HCT116 (cell line): Measurements from ENCODE around the gene TRIM9. TPM values are rescaled to one million over a fixed set of nuclear protein-coding genes. Genes with fewer than 3 reads are reported as not detected.

ENCODE experiments used
- ATAC-seq: fragments of 200-7000 bp; cut with Tn5 transposase; 2 replicates; pipeline ENCODE4 v1.9.1; 2020; ENCODE audit warnings: mild to moderate bottlenecking, moderate library complexity
- BruUV-seq: library from RNA; stranded (reverse); fragments of 400-500 nt; replicated peaks from 2 replicates; lab custom pipeline; 2021; lab: Mats Ljungman, UMichigan
- CTCF ChIA-PET: fragments of 300-600 bp; sonication (Branson Sonifier 250); formaldehyde crosslinking; loops from one replicate; lab custom pipeline; 2021; ENCODE audit warnings: antibody characterized with exemption; lab: Charles Lee
- POLR2A ChIA-PET: fragments of 300-600, 350-600 bp; sonication (Branson Sonifier 250); formaldehyde crosslinking; loops from one replicate; lab custom pipeline; 2021; ENCODE audit warnings: antibody characterized with exemption; lab: Charles Lee
- RAD21 ChIA-PET, 2 experiments: fragments of 300-600 bp; sonication (Branson Sonifier 250); formaldehyde crosslinking; loops; one replicate each; lab custom pipeline; 2023; ENCODE audit warnings: low total read pairs in 2 of 2; ENCODE audit not compliant: uncharacterized antibody in 2 of 2, unreplicated experiment in 2 of 2, low non-redundant PET in 1 of 2; lab: Charles Lee
- DNase-seq: peaks from one replicate; pipeline ENCODE4 v3.0.0-alpha.2; 2010; ENCODE audit warnings: low read depth, low spot score
- H2AFZ ChIP-seq: fragments of 200-600 bp; shearing (Covaris generic), sonication (generic); 2 replicates; pipeline ENCODE4 v1.6.1; 2017; ENCODE audit warnings: low read depth, mixed run types, mixed read lengths, antibody characterized with exemption, low read length; ENCODE audit not compliant: poor library complexity, severe bottlenecking
- H3K27ac ChIP-seq: 2 replicates; pipeline ENCODE4 v1.5.1; 2012; ENCODE audit warnings: low read depth, low read length
- H3K27me3 ChIP-seq: fragments of 200-600 bp; sonication (generic); 2 replicates; pipeline ENCODE4 v1.6.1; 2016; ENCODE audit warnings: mixed run types, low read length, mixed read lengths; ENCODE audit not compliant: insufficient read depth
- H3K36me3 ChIP-seq, 2 experiments: fragments of 200-500 bp in 1 of 2; fragments of 200-600 bp in 1 of 2; sonication (Bioruptor generic) in 1 of 2; sonication (generic) in 1 of 2; 2 replicates each; pipeline versions ENCODE4 v1.5.1 to v1.6.1; 2014 to 2016; ENCODE audit warnings: low read length in 2 of 2, inconsistent platforms in 1 of 2, mixed read lengths in 1 of 2, mixed run types in 1 of 2; ENCODE audit not compliant: insufficient read depth in 2 of 2, control insufficient read depth in 1 of 2
- H3K4me1 ChIP-seq, 2 experiments: fragments of 200-600 bp in 1 of 2; sonication (generic) in 1 of 2; 2 replicates each; pipeline versions ENCODE4 v1.5.1 to v1.6.1; 2012 to 2017; ENCODE audit warnings: low read length in 2 of 2, inconsistent platforms in 1 of 2, mild to moderate bottlenecking in 1 of 2, mixed read lengths in 1 of 2, mixed run types in 1 of 2, moderate library complexity in 1 of 2; ENCODE audit not compliant: insufficient read depth in 2 of 2, control insufficient read depth in 1 of 2
- H3K4me2 ChIP-seq: fragments of 200-600 bp; sonication (generic); 2 replicates; pipeline ENCODE4 v1.6.1; 2017; ENCODE audit warnings: mixed run types, low read length, mixed read lengths
- H3K4me3 ChIP-seq, 2 experiments: fragments of 200-600 bp in 1 of 2; sonication (generic) in 1 of 2; replicated peaks in 1 of 2; 2 replicates each; pipeline ENCODE4 v1.5.1; 2011 to 2016; ENCODE audit warnings: low read length in 2 of 2, control low read depth in 1 of 2, low read depth in 1 of 2, mild to moderate bottlenecking in 1 of 2, mixed read lengths in 1 of 2, mixed run types in 1 of 2
- H3K79me2 ChIP-seq: fragments of 200-600 bp; sonication (generic); 2 replicates; pipeline ENCODE4 v1.6.1; 2017; ENCODE audit warnings: mild to moderate bottlenecking, mixed run types, low read length, moderate library complexity, mixed read lengths; ENCODE audit not compliant: insufficient read depth
- H3K9ac ChIP-seq: fragments of 200-600 bp; sonication (generic); 2 replicates; pipeline ENCODE4 v1.6.1; 2016; ENCODE audit warnings: low read length, mixed read lengths
- H3K9me2 ChIP-seq: fragments of 200-600 bp; sonication (generic), shearing (Covaris generic); 2 replicates; pipeline ENCODE4 v1.6.1; 2017; ENCODE audit warnings: mixed run types, mild to moderate bottlenecking, moderate library complexity; ENCODE audit not compliant: insufficient read depth
- H3K9me3 ChIP-seq, 2 experiments: fragments of 200-500 bp in 1 of 2; fragments of 200-600 bp in 1 of 2; sonication (Bioruptor generic) in 1 of 2; sonication (generic) in 1 of 2; 2 replicates each; pipeline ENCODE4 v1.6.1; 2014 to 2017; ENCODE audit warnings: low read length in 2 of 2, mixed read lengths in 2 of 2, inconsistent platforms in 1 of 2, low read depth in 1 of 2, mild to moderate bottlenecking in 1 of 2, mixed run types in 1 of 2, moderate library complexity in 1 of 2; ENCODE audit not compliant: control insufficient read depth in 1 of 2, insufficient read depth in 1 of 2
- H4K20me1 ChIP-seq: fragments of 200-600 bp; sonication (generic), shearing (Covaris generic); 2 replicates; pipeline ENCODE4 v1.6.1; 2017; ENCODE audit warnings: mixed run types, mild to moderate bottlenecking, moderate library complexity; ENCODE audit not compliant: insufficient read depth
- CBX3 ChIP-seq: IDR thresholded peaks from 2 replicates; pipeline ENCODE4 v1.6.1; 2012; ENCODE audit warnings: low read depth
- CEBPB ChIP-seq: IDR thresholded peaks from 2 replicates; pipeline ENCODE4 v1.6.1; 2012; ENCODE audit warnings: low read depth
- ELF1 ChIP-seq: IDR thresholded peaks from 2 replicates; pipeline ENCODE4 v1.6.1; 2012; ENCODE audit warnings: low read depth, borderline replicate concordance
- EZH2phosphoT487 ChIP-seq: fragments of 200-600 bp; IDR thresholded peaks from 2 replicates; pipeline ENCODE4 v1.6.1; 2018; ENCODE audit warnings: antibody characterized with exemption, borderline replicate concordance
- POLR2A ChIP-seq: IDR thresholded peaks from 2 replicates; pipeline ENCODE4 v1.7.0; 2011; ENCODE audit warnings: borderline replicate concordance; ENCODE audit not compliant: insufficient read depth, insufficient read length; ENCODE audit errors: extremely low read depth
- POLR2AphosphoS5 ChIP-seq: IDR thresholded peaks from 2 replicates; pipeline ENCODE4 v1.6.1; 2011; ENCODE audit warnings: mild to moderate bottlenecking, low read depth, low read length, moderate library complexity
- SIN3A ChIP-seq: IDR thresholded peaks from 2 replicates; pipeline ENCODE4 v1.6.1; 2012; ENCODE audit warnings: low read depth
- TCF7L2 ChIP-seq: IDR thresholded peaks from 2 replicates; pipeline ENCODE4 v1.7.0; 2011; ENCODE audit warnings: borderline replicate concordance, inconsistent platforms; ENCODE audit not compliant: insufficient read depth, insufficient read length; ENCODE audit errors: extremely low read depth
- YY1 ChIP-seq: IDR thresholded peaks from 2 replicates; pipeline ENCODE4 v1.6.1; 2011; ENCODE audit warnings: low read length, low read depth, moderate library complexity, mild to moderate bottlenecking; ENCODE audit not compliant: insufficient replicate concordance; ENCODE audit errors: extremely low read depth
- intact Hi-C: fragments of 100-400 bp; cut with micrococcal nuclease; formaldehyde crosslinking; loops from 2 replicates; pipeline ENCODE4 v1.10.0; 2022
- total RNA-seq: library from RNA; stranded (reverse); gene quantifications from one replicate; pipeline ENCODE4 v1.2.1, GENCODE V29; 2021; ENCODE audit not compliant: unreplicated experiment
- TF ChIP-seq, protein P1 (sequence below): IDR thresholded peaks from 2 replicates; pipeline ENCODE4 v1.6.1; 2012
- TF ChIP-seq, protein P2 (sequence below), 3 experiments: fragments of 200-600 bp in 1 of 3; sonication (generic) in 1 of 3; IDR thresholded peaks in 2 of 3; conservative IDR thresholded peaks in 1 of 3; 2 replicates each; pipeline ENCODE4 v1.5.1; 2012 to 2017; ENCODE audit warnings: low read depth in 2 of 3, low read length in 2 of 3, antibody characterized with exemption in 1 of 3, borderline replicate concordance in 1 of 3, control low read depth in 1 of 3, mild to moderate bottlenecking in 1 of 3, mixed read lengths in 1 of 3, mixed run types in 1 of 3, moderate library complexity in 1 of 3; ENCODE audit not compliant: insufficient read depth in 1 of 3
- TF ChIP-seq, protein P3 (sequence below): IDR thresholded peaks from 2 replicates; pipeline ENCODE4 v1.6.1; 2012

TRIM9 gene
- total RNA-seq, 1 experiment from 2014 or later: 4.6 TPM

DNA sequence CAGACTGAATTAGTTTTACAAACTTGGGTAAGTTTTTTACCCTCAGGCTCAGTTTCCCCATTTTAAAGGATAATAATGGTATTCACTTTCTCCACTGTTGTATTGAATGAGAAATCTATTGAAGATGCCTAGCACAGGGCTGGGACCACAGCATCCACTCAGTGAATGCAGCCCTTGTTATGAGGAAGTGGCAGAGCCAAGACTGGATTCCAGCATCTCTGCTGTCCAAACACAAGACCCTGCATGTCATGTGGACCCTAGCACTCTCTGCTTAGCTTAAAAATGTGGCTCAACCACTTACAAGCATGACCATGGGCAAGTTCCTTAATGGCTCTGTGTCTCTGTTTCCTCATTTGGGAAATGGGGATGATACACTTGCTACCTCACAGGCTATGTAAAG, 24.1 kb upstream of the TRIM9 start (continued):
- TF ChIP-seq POLR2A (no peak), SIN3A (no peak), TCF7L2 (no peak), CEBPB (no peak), POLR2AphosphoS5 (no peak), YY1 (no peak), CBX3 (no peak)
- TF ChIP-seq, protein P1, sequence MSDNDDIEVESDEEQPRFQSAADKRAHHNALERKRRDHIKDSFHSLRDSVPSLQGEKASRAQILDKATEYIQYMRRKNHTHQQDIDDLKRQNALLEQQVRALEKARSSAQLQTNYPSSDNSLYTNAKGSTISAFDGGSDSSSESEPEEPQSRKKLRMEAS: no peak

DNA sequence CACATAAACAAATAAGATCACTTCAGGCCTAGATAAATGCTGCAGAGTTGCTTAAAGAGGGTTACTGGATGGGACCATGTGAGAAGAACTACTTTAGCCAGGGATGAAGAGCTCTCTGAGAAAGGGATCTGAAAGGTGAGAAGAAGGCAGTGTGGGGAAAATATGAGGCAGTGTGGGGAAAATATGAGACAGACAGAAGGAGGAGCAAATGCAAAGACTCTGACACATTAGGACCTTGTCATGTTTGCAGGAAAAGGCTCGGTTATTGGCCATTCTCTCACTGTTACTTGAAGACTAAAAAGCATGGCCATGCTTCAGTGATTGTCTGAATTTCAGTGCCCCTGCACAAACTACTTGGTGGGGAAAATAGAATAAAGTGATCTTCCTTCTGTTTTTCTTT, 22.7 kb upstream of the TRIM9 start:
- no peak overlapping the region for H3K27ac ChIP-seq
- TF ChIP-seq, protein P2, sequence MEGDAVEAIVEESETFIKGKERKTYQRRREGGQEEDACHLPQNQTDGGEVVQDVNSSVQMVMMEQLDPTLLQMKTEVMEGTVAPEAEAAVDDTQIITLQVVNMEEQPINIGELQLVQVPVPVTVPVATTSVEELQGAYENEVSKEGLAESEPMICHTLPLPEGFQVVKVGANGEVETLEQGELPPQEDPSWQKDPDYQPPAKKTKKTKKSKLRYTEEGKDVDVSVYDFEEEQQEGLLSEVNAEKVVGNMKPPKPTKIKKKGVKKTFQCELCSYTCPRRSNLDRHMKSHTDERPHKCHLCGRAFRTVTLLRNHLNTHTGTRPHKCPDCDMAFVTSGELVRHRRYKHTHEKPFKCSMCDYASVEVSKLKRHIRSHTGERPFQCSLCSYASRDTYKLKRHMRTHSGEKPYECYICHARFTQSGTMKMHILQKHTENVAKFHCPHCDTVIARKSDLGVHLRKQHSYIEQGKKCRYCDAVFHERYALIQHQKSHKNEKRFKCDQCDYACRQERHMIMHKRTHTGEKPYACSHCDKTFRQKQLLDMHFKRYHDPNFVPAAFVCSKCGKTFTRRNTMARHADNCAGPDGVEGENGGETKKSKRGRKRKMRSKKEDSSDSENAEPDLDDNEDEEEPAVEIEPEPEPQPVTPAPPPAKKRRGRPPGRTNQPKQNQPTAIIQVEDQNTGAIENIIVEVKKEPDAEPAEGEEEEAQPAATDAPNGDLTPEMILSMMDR (IDR thresholded peaks at IDR 0.05 in 2 of 3, conservative IDR thresholded peaks at IDR 0.05 in 1 of 3; ENCODE audit: borderline replicate concordance in 1 of 3, insufficient read depth in 1 of 3, low read depth in 2 of 3, low read length in 2 of 3): no peak
- TF ChIP-seq, protein P3, sequence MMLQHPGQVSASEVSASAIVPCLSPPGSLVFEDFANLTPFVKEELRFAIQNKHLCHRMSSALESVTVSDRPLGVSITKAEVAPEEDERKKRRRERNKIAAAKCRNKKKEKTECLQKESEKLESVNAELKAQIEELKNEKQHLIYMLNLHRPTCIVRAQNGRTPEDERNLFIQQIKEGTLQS: no peak
- TF ChIP-seq CBX3: no peak
- TF ChIP-seq SIN3A: no peak
- no peak for TF ChIP-seq POLR2AphosphoS5
- no peak for TF ChIP-seq ELF1
- no peak for TF ChIP-seq EZH2phosphoT487
- no peak for TF ChIP-seq CEBPB
- no peak overlapping the region for H3K4me2 ChIP-seq
- ChIA-PET RAD21 (no interaction called here), POLR2A (no interaction called here), CTCF (no interaction called here)
- H3K79me2 ChIP-seq: no peaks in the 10 kb centered on the region
- no peaks in the 10 kb centered on the region for H3K27me3 ChIP-seq
- ATAC-seq (no peak), DNase-seq (no peak)
- H4K20me1 ChIP-seq: no peaks in the 10 kb centered on the region
- H3K36me3 ChIP-seq: no peaks in the 10 kb centered on the region
- no peaks in the 10 kb centered on the region for H3K9me2 ChIP-seq
- no peak overlapping the region for H3K4me3 ChIP-seq
- H3K4me1 ChIP-seq: no peaks in the 10 kb centered on the region
- no TSS peak for BruUV-seq
- intact Hi-C loops: no loop called here
- H2AFZ ChIP-seq: no peak overlapping the region
- no peak overlapping the region for H3K9ac ChIP-seq
- H3K9me3 ChIP-seq: no peaks in the 10 kb centered on the region
